PC-9 (cell line): ENCODE measurements around the gene PRLH. TPM values are rescaled to one million over a fixed set of nuclear protein-coding genes. Genes with fewer than 3 reads are reported as not detected.

Experiments used
- BruUV-seq: library from RNA; stranded (reverse); fragments of 400-500 nt; replicated peaks from 2 replicates; lab custom pipeline; 2021; lab: Mats Ljungman, UMichigan
- CTCF ChIA-PET: fragments of 300-600 bp; sonication (Branson Sonifier 250); formaldehyde crosslinking; loops from one replicate; lab custom pipeline; 2022; ENCODE audit warnings: antibody characterized with exemption; lab: Charles Lee
- POLR2A ChIA-PET: fragments of 300-600 bp; sonication (Branson Sonifier 250); formaldehyde crosslinking; loops from one replicate; lab custom pipeline; 2022; ENCODE audit warnings: antibody characterized with exemption; ENCODE audit not compliant: unreplicated experiment; lab: Charles Lee
- DNase-seq, 2 experiments: peaks; one replicate each; pipeline versions ENCODE4 v3.0.0 to v3.0.0-alpha.2; 2015 to 2022; ENCODE audit warnings: mixed read lengths in 1 of 2
- H2AFZ ChIP-seq: fragments of 200-600 bp; sonication (generic); 2 replicates; pipeline ENCODE4 v1.8.1; 2017; ENCODE audit warnings: antibody characterized with exemption
- H3F3A ChIP-seq: fragments of 200-600 bp; sonication (generic); 2 replicates; pipeline ENCODE4 v1.8.1; 2017; ENCODE audit warnings: antibody characterized with exemption, mild to moderate bottlenecking, low read depth; ENCODE audit not compliant: insufficient read depth
- H3K27ac ChIP-seq: fragments of 200-600 bp; sonication (generic); 2 replicates; pipeline ENCODE4 v1.6.1; 2016; ENCODE audit warnings: mixed run types
- H3K27me3 ChIP-seq: fragments of 200-600 bp; sonication (generic); 2 replicates; pipeline ENCODE4 v1.6.1; 2016; ENCODE audit warnings: low read depth, mixed run types; ENCODE audit not compliant: insufficient read depth
- H3K36me3 ChIP-seq: fragments of 200-600 bp; sonication (generic); 2 replicates; pipeline ENCODE4 v1.6.1; 2016; ENCODE audit warnings: low read depth, mixed run types
- H3K4me1 ChIP-seq: fragments of 200-600 bp; sonication (generic); replicated peaks from 2 replicates; pipeline ENCODE4 v1.6.1; 2016; ENCODE audit warnings: mixed run types; ENCODE audit not compliant: insufficient read depth
- H3K4me2 ChIP-seq: fragments of 200-600 bp; sonication (generic); 2 replicates; pipeline ENCODE4 v1.6.1; 2017; ENCODE audit warnings: mixed run types
- H3K4me3 ChIP-seq: fragments of 200-600 bp; sonication (generic); 2 replicates; pipeline ENCODE4 v1.6.1; 2016; ENCODE audit warnings: mixed run types
- H3K79me2 ChIP-seq: fragments of 200-600 bp; sonication (generic); 2 replicates; pipeline ENCODE4 v1.6.1; 2017; ENCODE audit warnings: low read depth, mixed run types
- H3K9me2 ChIP-seq: fragments of 200-600 bp; sonication (generic); 2 replicates; pipeline ENCODE4 v1.8.1; 2017; ENCODE audit warnings: mild to moderate bottlenecking; ENCODE audit not compliant: insufficient read depth
- H3K9me3 ChIP-seq: fragments of 200-600 bp; sonication (generic); 2 replicates; pipeline ENCODE4 v1.8.1; 2016; ENCODE audit warnings: low read depth; ENCODE audit not compliant: insufficient read depth
- H4K20me1 ChIP-seq: fragments of 200-600 bp; sonication (generic); 2 replicates; pipeline ENCODE4 v1.8.1; 2017; ENCODE audit not compliant: insufficient read depth
- EZH2 ChIP-seq: fragments of 200-600 bp; sonication (generic); IDR thresholded peaks from 2 replicates; pipeline ENCODE4 v1.8.0; 2017; ENCODE audit warnings: antibody characterized with exemption, low read depth
- intact Hi-C: fragments of 100-400 bp; cut with micrococcal nuclease; formaldehyde crosslinking; loops from one replicate; pipeline ENCODE4 v1.10.0; 2022; ENCODE audit not compliant: unreplicated experiment
- total RNA-seq: library from RNA; stranded (reverse); gene quantifications from 2 replicates; pipeline ENCODE4 v1.2.3, GENCODE V29; 2021
- TF ChIP-seq, protein P1 (sequence below): fragments of 200-600 bp; sonication (generic); conservative IDR thresholded peaks from 2 replicates; pipeline ENCODE4 v1.6.1; 2017; ENCODE audit warnings: mixed run types, antibody characterized with exemption, mild to moderate bottlenecking, moderate library complexity

PRLH gene
- total RNA-seq, 1 experiment from 2014 or later = not detected

DNA sequence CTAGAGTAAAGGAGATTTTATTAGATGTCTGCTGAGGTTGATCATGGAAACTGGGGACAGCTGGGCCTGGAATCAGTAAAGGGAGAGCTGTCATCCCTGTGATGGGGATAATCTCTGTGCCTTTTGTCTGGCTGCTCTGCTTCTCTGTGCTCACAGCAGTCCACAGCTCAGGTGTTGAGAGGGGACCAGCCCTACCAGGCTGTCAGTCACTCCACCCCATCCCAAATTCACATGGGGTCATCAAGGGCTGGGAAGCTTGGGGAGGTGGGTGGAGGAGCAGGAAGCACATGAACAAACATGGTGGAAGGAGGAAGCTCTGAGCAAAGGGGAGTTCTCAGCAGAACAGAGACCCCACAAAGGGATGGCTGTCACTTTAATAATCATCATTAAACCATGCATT, 47.3 kb downstream of the PRLH start:
- CTCF ChIA-PET = interaction anchor here (0.6 to 1.4 kb wide), 3 partner anchors 42 to 115 kb away, joined by 3 to 4 read pairs (median 3); no protein-coding TSS in a partner anchor
- Histone ChIP-seq H3K79me2 (no peaks in the 10 kb centered on the region), H3K9me3 (no peaks in the 10 kb centered on the region), H3K27me3 (no peaks in the 10 kb centered on the region), H3K4me1 (peaks cover 19% of the 10 kb centered on the region), H3K27ac (peak overlapping the region; percentile 24), H4K20me1 (no peaks in the 10 kb centered on the region), H3F3A (peaks cover 20% of the 10 kb centered on the region; the same call in 1 of the 2 replicates), H3K9me2 (no peaks in the 10 kb centered on the region), H3K4me3 (no peak overlapping the region), H3K36me3 (no peaks in the 10 kb centered on the region), H3K4me2 (peak overlapping the region; percentile 47), H2AFZ (no peak overlapping the region)
- intact Hi-C loops = loop anchor here (1.0 kb wide), 5 partner anchors 22 to 80 kb away; no protein-coding TSS in a partner anchor
- POLR2A ChIA-PET = interaction anchor here (0.6 kb wide), 1 partner anchor 49 kb away, joined by 6 read pairs; no protein-coding TSS in a partner anchor
- no TSS peak for BruUV-seq
- no peak for DNase-seq
- TF ChIP-seq, protein P1, sequence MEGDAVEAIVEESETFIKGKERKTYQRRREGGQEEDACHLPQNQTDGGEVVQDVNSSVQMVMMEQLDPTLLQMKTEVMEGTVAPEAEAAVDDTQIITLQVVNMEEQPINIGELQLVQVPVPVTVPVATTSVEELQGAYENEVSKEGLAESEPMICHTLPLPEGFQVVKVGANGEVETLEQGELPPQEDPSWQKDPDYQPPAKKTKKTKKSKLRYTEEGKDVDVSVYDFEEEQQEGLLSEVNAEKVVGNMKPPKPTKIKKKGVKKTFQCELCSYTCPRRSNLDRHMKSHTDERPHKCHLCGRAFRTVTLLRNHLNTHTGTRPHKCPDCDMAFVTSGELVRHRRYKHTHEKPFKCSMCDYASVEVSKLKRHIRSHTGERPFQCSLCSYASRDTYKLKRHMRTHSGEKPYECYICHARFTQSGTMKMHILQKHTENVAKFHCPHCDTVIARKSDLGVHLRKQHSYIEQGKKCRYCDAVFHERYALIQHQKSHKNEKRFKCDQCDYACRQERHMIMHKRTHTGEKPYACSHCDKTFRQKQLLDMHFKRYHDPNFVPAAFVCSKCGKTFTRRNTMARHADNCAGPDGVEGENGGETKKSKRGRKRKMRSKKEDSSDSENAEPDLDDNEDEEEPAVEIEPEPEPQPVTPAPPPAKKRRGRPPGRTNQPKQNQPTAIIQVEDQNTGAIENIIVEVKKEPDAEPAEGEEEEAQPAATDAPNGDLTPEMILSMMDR = no peak
- TF ChIP-seq EZH2 = no peak

DNA sequence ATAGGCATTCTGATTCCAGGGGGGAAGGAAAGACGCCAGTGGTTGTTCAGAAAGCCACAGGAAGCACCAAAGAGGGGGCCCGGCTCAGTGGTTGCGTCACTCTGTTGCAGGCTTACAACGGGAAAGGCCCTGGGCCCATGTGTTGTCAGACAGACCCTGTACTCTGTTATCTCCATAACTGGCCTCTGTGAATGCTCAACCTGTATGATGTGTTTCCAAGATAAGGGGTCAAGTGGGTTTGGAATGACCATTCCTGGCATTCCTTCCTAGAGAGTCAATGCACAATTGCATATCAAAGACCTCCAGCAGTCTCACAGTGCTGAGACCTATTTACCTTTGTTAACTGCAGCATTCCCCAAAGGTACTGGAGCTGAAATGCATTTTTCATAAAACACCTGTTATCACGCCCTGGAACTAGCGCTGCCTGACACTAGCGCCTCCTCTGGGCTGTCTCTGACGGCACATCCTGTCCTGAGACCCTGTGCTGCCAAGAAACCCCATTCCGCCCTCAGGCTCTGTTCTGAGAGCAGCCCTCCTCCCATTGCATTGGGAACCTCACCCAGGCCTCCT, 47.9 kb downstream of the PRLH start:
- no peak overlapping the region for H3K4me3 ChIP-seq
- ChIA-PET POLR2A (interaction anchor here (0.6 kb wide), 1 partner anchor 48 kb away, joined by 6 read pairs; no protein-coding TSS in a partner anchor), CTCF (interaction anchor here (0.6 to 1.4 kb wide), 3 partner anchors 43 to 114 kb away, joined by 3 to 4 read pairs (median 3); no protein-coding TSS in a partner anchor)
- H3F3A ChIP-seq = peaks cover 20% of the 10 kb centered on the region; the same call in 1 of the 2 replicates
- intact Hi-C loops = loop anchor here (1.0 kb wide), 5 partner anchors 23 to 79 kb away; no protein-coding TSS in a partner anchor
- H2AFZ ChIP-seq = no peak overlapping the region
- TF ChIP-seq, protein P1 = peak; percentile 76
- no peak for TF ChIP-seq EZH2
- BruUV-seq = no TSS peak
- no peaks in the 10 kb centered on the region for H3K27me3 ChIP-seq
- H3K36me3 ChIP-seq = no peaks in the 10 kb centered on the region
- no peaks in the 10 kb centered on the region for H4K20me1 ChIP-seq
- no peaks in the 10 kb centered on the region for H3K9me2 ChIP-seq
- H3K27ac ChIP-seq = peak overlapping the region; percentile 24
- no peaks in the 10 kb centered on the region for H3K79me2 ChIP-seq
- peak; percentile 91 to 99 for DNase-seq
- H3K4me1 ChIP-seq = peaks cover 19% of the 10 kb centered on the region
- H3K9me3 ChIP-seq = no peaks in the 10 kb centered on the region
- peak overlapping the region; percentile 47 for H3K4me2 ChIP-seq

DNA sequence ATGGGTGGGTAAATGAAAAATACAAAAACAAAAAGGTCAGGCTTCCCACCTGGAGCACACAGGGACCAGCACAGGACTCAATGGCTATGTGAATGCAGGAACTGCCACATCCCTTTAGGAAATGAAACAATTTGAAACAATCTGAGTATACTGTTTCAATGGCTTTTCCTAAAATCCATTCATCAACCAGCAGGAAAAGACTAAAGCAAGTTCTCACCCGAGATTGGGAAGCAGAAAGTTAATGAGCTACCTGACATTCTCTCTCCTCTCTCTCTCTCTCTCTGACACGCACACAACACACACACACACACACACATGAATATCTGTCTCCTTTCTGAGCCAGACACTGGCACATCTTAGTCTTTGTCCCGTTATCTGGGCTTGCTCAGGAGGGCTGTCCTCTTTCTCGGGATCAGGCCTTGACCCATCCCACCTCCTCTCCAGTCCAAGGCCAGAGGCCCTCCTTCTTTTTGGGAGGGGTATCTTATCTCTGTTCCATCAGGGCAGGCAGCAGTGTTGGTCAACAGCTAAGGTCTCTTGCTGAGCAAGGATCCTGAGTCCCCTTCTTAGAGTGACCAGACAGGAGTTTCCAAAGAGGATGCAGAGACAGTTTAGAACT, 49.4 kb downstream of the PRLH start:
- POLR2A ChIA-PET = no interaction called here
- H3F3A ChIP-seq = peaks cover 20% of the 10 kb centered on the region; the same call in 1 of the 2 replicates
- CTCF ChIA-PET = interaction anchor here (0.6 to 0.7 kb wide), 2 partner anchors 11 to 457 kb away, joined by 3 read pairs; no protein-coding TSS in a partner anchor
- H3K79me2 ChIP-seq = no peaks in the 10 kb centered on the region
- H3K27me3 ChIP-seq = no peaks in the 10 kb centered on the region
- H3K4me3 ChIP-seq = no peak overlapping the region
- H4K20me1 ChIP-seq = no peaks in the 10 kb centered on the region
- no TSS peak for BruUV-seq
- no peaks in the 10 kb centered on the region for H3K9me3 ChIP-seq
- H3K27ac ChIP-seq = no peak overlapping the region
- peaks cover 19% of the 10 kb centered on the region for H3K4me1 ChIP-seq
- no peaks in the 10 kb centered on the region for H3K36me3 ChIP-seq
- no peaks in the 10 kb centered on the region for H3K9me2 ChIP-seq
- no peak overlapping the region for H3K4me2 ChIP-seq
- intact Hi-C loops = no loop called here
- no peak overlapping the region for H2AFZ ChIP-seq
- no peak for DNase-seq
- TF ChIP-seq, protein P1 = no peak
- TF ChIP-seq EZH2 = no peak
